Measurements from ENCODE around the gene PAQR4.
A peak's percentile ranks its signal among the peaks of the same experiment; 100 is the strongest.
"Not testable (repeated sequence)": the region's sequence is repeated elsewhere in the genome, so short reads cannot be mapped to it uniquely, and the experiment has no call there.

Gene PAQR4

GRCh38 chr16:2968738-2969544, at the start of gene PAQR4:
Gene PAQR4, plus strand, starts transcription at chr16:2969348. Its CDS starts 327 bp downstream, at chr16:2969675.
- Mint-ChIP-seq H3K4me3 (peak within 1 kb of the TSS; percentile 74), H3K4me1 (peaks cover 31% of the 10 kb centered on the region), H3K36me3 (ENCODE audit: low read depth) (peaks cover 18% of the 10 kb centered on the region), H3K9me3 (no peaks in the 10 kb centered on the region), H3K27ac (no peak within 1 kb of the TSS), H3K27me3 (peaks cover 27% of the 10 kb centered on the region)
- peak; percentile 68 for ATAC-seq
- peak; percentile 88 for DNase-seq

GRCh38 chr16:2919511-2920255, 49.5 kb upstream of the PAQR4 start:
- no peak overlapping the region for H3K4me3 Mint-ChIP-seq
- H3K27ac Mint-ChIP-seq: no peak overlapping the region
- H3K4me1 Mint-ChIP-seq: peaks cover 5% of the 10 kb centered on the region
- H3K9me3 Mint-ChIP-seq: no peaks in the 10 kb centered on the region
- ATAC-seq (no peak), DNase-seq (peak; percentile 62)
- peaks cover 12% of the 10 kb centered on the region for H3K36me3 Mint-ChIP-seq (ENCODE audit: low read depth)
- no peaks in the 10 kb centered on the region for H3K27me3 Mint-ChIP-seq

GRCh38 chr16:2923481-2923880, 45.7 kb upstream of the PAQR4 start:
- Mint-ChIP-seq H3K36me3 (ENCODE audit: low read depth) (peaks cover 12% of the 10 kb centered on the region), H3K9me3 (no peaks in the 10 kb centered on the region), H3K4me3 (no peak overlapping the region), H3K27me3 (no peaks in the 10 kb centered on the region), H3K27ac (no peak overlapping the region), H3K4me1 (peaks cover 17% of the 10 kb centered on the region)
- no peak for ATAC-seq
- no peak for DNase-seq

- H3K36me3 Mint-ChIP-seq (ENCODE audit: low read depth): peaks cover 8% of the 10 kb centered on the region
- H3K4me3 Mint-ChIP-seq: no peak overlapping the region
- no peaks in the 10 kb centered on the region for H3K27me3 Mint-ChIP-seq
- no peak overlapping the region for H3K27ac Mint-ChIP-seq
- ATAC-seq (no peak), DNase-seq (no peak)
- H3K9me3 Mint-ChIP-seq: no peaks in the 10 kb centered on the region
- peaks cover 12% of the 10 kb centered on the region for H3K4me1 Mint-ChIP-seq
These were observed 44.0 kb upstream of the PAQR4 start for GRCh38 chr16:2924901-2925755.

- no peak for ATAC-seq
- Mint-ChIP-seq H3K4me3 (no peak overlapping the region), H3K27me3 (no peaks in the 10 kb centered on the region), H3K4me1 (peaks cover 12% of the 10 kb centered on the region), H3K27ac (no peak overlapping the region), H3K36me3 (ENCODE audit: low read depth) (peaks cover 8% of the 10 kb centered on the region), H3K9me3 (no peaks in the 10 kb centered on the region)
- DNase-seq: no peak
These were observed 43.0 kb upstream of the PAQR4 start for GRCh38 chr16:2925951-2926649.

- Mint-ChIP-seq H3K36me3 (ENCODE audit: low read depth) (peaks cover 8% of the 10 kb centered on the region), H3K4me3 (no peak overlapping the region), H3K4me1 (peaks cover 12% of the 10 kb centered on the region), H3K27me3 (no peaks in the 10 kb centered on the region), H3K27ac (no peak overlapping the region), H3K9me3 (no peaks in the 10 kb centered on the region)
- DNase-seq (no peak), ATAC-seq (no peak)
These were observed 42.5 kb upstream of the PAQR4 start for GRCh38 chr16:2926650-2926999.

GRCh38 chr16:2927010-2927646, 42.0 kb upstream of the PAQR4 start:
- H3K9me3 Mint-ChIP-seq: no peaks in the 10 kb centered on the region
- DNase-seq (peak; percentile 89), ATAC-seq (peak; percentile 96)
- no peak overlapping the region for H3K4me3 Mint-ChIP-seq
- H3K27me3 Mint-ChIP-seq: no peaks in the 10 kb centered on the region
- peaks cover 6% of the 10 kb centered on the region for H3K36me3 Mint-ChIP-seq (ENCODE audit: low read depth)
- H3K4me1 Mint-ChIP-seq: peaks cover 12% of the 10 kb centered on the region
- no peak overlapping the region for H3K27ac Mint-ChIP-seq

- H3K4me3 Mint-ChIP-seq; ATAC-seq; H3K9me3 Mint-ChIP-seq; H3K27ac Mint-ChIP-seq; DNase-seq; H3K27me3 Mint-ChIP-seq; H3K36me3 Mint-ChIP-seq (ENCODE audit: low read depth): not testable (repeated sequence)
- H3K4me1 Mint-ChIP-seq: peaks cover 12% of the 10 kb centered on the region
These were observed 41.0 kb upstream of the PAQR4 start for GRCh38 chr16:2928151-2928550.

GRCh38 chr16:2928796-2929195, 40.4 kb upstream of the PAQR4 start:
- peaks cover 12% of the 10 kb centered on the region for H3K4me1 Mint-ChIP-seq
- no peak for ATAC-seq

GRCh38 chr16:2929693-2930092, 39.5 kb upstream of the PAQR4 start:
- Mint-ChIP-seq H3K27ac (no peak overlapping the region), H3K36me3 (ENCODE audit: low read depth) (peaks cover 3% of the 10 kb centered on the region)

More at GRCh38 chr16:2928796-2929195, 40.4 kb upstream of the PAQR4 start:
- DNase-seq: no peak
- no peaks in the 10 kb centered on the region for H3K27me3 Mint-ChIP-seq
- H3K27ac Mint-ChIP-seq: no peak overlapping the region
- no peak overlapping the region for H3K4me3 Mint-ChIP-seq
- H3K9me3 Mint-ChIP-seq: no peaks in the 10 kb centered on the region
- no peaks in the 10 kb centered on the region for H3K36me3 Mint-ChIP-seq (ENCODE audit: low read depth)

GRCh38 chr16:2930236-2930635, 38.9 kb upstream of the PAQR4 start:
- H3K4me3 Mint-ChIP-seq: no peak overlapping the region
- no peak overlapping the region for H3K27ac Mint-ChIP-seq
- DNase-seq (no peak), ATAC-seq (no peak)
- no peaks in the 10 kb centered on the region for H3K9me3 Mint-ChIP-seq
- H3K4me1 Mint-ChIP-seq: peaks cover 12% of the 10 kb centered on the region
- H3K36me3 Mint-ChIP-seq (ENCODE audit: low read depth): peaks cover 4% of the 10 kb centered on the region
- H3K27me3 Mint-ChIP-seq: no peaks in the 10 kb centered on the region

More at GRCh38 chr16:2929693-2930092, 39.5 kb upstream of the PAQR4 start:
- Mint-ChIP-seq H3K27me3 (no peaks in the 10 kb centered on the region), H3K9me3 (no peaks in the 10 kb centered on the region), H3K4me3 (no peak overlapping the region), H3K4me1 (peaks cover 12% of the 10 kb centered on the region)
- ATAC-seq (no peak), DNase-seq (no peak)

- H3K9me3 Mint-ChIP-seq; DNase-seq; ATAC-seq; H3K27me3 Mint-ChIP-seq; H3K27ac Mint-ChIP-seq; H3K4me3 Mint-ChIP-seq; H3K4me1 Mint-ChIP-seq; H3K36me3 Mint-ChIP-seq (ENCODE audit: low read depth): not testable (repeated sequence)
These were observed 37.8 kb upstream of the PAQR4 start for GRCh38 chr16:2931231-2931914.

GRCh38 chr16:2933136-2933535, 36.0 kb upstream of the PAQR4 start:
- peaks cover 5% of the 10 kb centered on the region for H3K36me3 Mint-ChIP-seq (ENCODE audit: low read depth)
- no peaks in the 10 kb centered on the region for H3K9me3 Mint-ChIP-seq
- H3K27me3 Mint-ChIP-seq: no peaks in the 10 kb centered on the region
- DNase-seq: no peak
- H3K4me3 Mint-ChIP-seq: no peak overlapping the region
- ATAC-seq: no peak
- no peaks in the 10 kb centered on the region for H3K4me1 Mint-ChIP-seq
- no peak overlapping the region for H3K27ac Mint-ChIP-seq
